Cerebellar nuclear complex (tissue), 1 donor: ENCODE results near the gene VWA7.
"Not testable (repeated sequence)": the region's sequence is repeated elsewhere in the genome, so short reads cannot be mapped to it uniquely, and the experiment has no call there.

Experiments
- DNase-seq, 2 experiments: peaks; one replicate each; lab custom pipeline; 2025; lab: John Stamatoyannopoulos, UW

VWA7 gene

DNA sequence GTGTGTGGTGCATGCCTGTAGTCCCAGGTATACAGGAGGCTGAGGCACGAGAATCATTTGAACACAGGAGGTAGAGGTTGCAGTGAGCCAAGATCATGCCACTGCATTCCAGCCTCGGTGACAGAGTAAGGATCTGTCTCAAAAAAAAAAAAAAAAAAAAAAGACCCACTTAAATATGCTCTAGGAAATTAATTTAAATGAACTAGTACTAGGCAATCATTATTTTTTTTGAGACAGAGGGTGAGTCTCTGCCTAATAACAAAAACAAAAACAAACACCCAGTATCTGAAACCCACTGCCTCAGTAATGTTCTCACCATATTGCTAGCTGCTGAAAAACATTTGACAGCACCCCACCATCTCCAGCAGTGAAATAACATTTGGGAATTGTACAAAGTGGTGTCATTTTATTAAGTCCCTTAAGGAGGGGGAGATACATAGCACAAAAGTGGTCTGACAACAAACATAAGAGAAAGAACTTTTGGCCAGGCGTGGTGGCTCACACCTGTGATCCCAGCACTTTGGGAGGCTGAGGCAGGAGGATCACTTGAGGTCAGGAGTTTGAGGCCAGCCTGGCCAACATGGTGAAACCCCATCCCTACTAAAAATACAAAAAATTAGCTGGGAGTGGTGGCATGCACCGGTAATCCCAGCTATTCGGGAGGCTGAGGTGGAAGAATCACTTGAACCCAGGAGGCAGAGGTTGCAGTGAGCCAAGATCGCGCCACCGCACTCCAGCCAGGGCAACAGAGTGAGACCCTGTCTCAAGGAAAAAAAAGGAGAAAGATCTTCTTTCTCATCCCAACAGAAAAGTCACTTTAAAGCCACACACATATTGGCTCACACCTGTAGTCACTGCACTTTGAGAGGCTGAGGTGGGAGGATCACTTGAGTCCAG lies 24.2 kb upstream of the VWA7 start:
- not testable (repeated sequence) for DNase-seq

DNA sequence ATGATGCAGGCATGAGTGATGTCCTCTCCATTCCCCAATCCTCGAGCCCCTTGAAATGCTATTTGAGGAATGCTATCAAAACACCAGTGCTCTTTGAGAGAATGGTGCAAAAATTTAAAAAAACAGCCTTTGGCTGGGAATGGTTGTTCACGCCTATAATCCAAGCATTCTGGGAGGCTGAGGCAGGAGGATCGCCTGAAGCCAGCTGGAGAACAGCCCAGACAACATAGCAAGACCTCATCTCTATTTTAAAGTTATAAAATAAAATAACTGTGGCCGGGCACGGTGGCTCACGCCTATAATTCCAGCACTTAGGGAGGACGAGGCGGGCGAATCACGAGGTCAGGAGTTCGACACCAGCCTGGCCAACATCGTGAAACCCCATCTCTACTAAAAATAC lies 22.7 kb upstream of the VWA7 start:
- DNase-seq, result no peak

DNA sequence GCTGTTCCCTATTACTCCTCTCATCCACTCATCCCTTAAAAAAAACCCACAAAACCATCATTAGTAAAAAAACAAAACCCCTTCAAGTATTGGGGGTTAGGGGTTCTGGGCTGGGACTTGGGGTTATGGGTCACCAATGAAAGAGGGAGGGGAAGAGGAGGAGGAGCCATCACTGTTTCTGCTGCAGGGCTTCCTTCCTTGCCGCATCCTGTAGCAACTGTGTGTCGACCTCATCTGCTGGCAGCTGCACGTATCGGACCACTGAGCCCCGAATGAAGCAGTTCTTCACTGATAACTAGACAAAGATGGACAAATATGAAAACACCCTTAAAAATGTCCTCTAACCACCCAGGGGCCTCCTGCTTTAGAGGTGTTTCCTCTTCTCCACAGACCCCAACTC lies 20.5 kb upstream of the VWA7 start:
- no peak for DNase-seq

DNA sequence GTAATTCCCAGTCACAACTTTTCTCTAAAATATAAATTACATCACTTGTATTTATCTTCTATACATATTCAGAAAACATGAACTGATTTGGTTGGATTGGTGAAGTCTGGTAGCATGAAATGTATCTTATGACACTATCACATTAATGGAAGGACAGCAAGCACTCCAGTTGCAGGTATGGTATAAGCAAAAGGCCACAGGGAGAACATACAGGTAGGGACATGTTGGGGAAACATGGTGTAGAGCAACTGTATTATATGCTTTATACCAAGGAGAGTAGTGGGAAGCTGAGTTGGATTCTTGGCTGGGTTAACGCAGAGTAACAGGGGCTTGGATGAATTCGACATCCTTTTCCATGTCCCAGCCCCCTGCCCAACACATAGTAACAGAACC lies 19.9 kb upstream of the VWA7 start:
- DNase-seq, result no peak

DNA sequence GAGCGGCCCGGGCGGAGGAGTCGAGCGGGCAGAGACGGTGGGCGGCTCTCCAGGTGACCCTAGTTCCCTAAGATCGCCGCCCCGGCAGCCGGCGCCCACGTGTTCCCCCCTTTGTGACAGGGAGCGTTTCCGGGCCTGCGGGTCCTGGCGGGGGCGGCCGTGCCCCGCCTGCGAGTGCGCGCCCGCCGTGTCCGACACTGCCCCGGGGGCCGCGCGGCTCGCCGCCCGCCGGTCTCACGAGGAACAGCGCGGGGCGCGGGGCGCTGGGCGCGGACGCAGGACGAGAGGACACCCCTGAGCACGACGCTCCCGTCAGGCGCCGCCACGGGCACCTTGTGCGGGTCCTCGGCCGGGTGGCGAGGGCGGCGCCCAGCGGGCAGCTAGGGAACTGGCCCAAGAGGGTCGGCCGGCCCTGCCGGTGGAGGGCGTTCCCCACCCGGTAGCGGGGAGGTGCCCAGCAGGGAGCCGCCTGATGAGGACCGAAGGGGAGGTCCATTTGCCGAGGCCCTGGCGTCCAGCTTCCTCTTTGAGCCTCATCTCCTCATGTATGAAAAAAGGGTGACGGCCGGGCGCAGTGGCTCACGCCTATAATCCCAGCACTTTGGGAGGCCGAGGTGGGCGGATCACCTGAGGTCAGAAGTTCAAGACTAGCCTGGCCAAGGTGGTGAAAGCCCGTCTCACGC lies 18.6 kb upstream of the VWA7 start, which contains the start of gene VARS1:
VARS1 (minus strand) TSS at position 137 of the 683 bp plus-strand sequence. CDS start 535 bp downstream, outside the sequence.
- DNase-seq, result peak in 1 of 2 experiments; percentile 34

DNA sequence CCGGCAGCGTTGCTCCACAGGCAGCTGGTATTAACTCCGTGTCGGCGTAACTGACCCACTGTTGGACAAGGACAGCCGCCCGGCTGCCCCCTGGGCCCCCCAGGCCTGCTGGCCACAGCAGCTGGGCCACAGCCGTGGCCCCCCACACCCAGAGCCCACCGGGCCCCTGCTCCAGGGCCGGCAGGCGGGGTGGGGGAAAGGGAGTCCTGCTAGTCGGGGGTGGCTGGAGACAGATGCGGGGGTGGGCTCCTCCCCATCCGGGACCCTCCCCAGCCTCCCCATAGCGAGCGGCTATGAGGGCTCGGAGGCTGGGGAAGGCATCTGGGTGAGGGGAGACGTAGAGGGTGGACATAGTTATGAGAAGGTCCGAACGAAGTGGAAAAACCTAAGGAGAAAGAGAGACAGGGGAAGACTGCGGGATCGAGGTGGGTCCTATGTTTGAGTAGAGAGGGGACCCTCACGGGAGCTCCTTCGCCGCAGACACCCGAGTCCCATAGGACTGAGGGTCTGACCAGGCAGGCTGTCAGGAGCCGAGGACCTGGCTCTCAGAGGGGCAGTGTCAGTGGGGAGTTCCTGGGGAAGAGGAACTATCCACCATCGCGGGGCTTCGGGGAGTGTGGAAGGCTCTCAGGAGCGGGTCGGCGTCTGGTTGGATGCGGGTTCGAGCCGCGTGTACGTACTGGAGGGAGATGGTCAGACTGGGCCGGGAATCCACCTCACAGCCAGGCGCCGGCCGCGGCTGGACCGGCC lies 17.9 kb upstream of the VWA7 start:
- no peak for DNase-seq

DNA sequence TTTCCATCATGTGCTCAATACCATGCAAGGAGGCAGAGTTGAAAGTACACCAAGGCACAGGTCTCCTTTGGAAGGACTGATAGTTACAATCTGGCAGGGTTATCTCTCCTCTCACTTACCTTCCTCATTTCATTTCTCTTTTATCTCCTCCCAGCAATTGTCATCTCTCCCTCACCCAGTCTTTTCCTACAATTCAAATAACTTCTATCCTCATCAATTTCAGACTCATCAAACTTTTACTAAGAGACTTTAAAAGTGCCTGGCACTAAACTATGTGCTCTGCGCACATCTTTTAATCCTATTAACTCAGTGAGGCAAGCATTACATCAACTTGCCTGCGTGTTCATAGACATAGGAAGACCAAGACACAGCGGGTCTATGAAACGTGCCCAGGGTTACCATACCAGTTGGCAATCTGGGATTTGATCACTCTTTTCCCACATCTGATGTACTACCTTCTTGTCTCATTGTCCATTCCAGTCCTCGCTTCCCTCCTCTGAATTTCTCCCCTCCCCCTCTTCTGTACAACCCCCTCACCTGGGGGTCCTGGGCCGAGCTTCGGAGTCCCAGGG lies 17.3 kb upstream of the VWA7 start:
- DNase-seq, result no peak

DNA sequence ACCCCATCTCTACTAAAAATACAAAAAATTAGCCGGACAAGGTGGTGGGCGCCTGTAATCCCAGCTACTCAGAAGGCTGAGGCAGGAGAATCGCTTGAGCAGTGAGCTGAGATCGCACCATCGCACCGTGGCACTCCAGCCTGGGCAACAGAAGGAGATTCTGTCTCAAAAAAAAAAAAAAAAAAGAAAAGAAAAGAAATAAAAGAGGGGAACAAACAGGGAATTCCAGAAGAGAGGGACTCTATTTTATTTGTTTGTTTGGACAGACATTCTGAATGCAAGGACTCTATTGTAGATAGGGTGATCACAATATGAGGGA lies 16.8 kb upstream of the VWA7 start:
- DNase-seq, result not testable (repeated sequence)

DNA sequence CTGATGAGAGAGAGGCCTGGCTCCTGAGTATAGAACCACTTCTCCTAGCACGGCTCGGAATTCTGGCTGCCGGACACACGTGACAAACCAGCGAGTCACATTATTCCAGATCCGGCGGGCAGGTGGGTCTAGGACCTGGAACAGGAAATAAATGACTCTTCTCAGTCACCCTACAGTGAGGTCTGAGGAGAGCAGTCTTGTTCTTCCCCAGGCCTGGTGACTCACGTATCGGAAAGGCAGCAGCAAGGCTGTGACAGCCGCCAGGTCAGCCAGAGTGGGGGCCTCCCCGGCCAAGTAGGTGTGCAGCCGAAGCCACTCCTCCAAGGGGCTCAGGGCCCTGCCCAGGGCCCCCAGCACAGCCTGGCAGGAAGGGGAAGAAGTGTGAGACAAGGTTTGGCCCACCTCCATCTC lies 15.6 kb upstream of the VWA7 start:
- DNase-seq, result no peak

DNA sequence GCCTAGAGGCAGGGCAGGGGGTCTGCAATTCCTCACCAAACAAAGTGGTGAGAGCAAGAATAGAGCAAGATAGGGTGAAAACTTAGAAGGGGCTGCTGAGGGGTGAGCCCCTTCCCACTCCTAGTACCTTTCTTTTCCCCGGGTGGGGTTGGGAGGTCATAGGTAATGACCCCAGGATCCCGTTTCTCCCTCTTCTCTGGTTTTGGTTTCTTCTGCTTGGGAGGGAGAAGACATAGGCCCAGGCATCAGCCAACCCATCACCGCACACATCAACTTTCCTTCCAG lies 14.9 kb upstream of the VWA7 start:
- no peak for DNase-seq

DNA sequence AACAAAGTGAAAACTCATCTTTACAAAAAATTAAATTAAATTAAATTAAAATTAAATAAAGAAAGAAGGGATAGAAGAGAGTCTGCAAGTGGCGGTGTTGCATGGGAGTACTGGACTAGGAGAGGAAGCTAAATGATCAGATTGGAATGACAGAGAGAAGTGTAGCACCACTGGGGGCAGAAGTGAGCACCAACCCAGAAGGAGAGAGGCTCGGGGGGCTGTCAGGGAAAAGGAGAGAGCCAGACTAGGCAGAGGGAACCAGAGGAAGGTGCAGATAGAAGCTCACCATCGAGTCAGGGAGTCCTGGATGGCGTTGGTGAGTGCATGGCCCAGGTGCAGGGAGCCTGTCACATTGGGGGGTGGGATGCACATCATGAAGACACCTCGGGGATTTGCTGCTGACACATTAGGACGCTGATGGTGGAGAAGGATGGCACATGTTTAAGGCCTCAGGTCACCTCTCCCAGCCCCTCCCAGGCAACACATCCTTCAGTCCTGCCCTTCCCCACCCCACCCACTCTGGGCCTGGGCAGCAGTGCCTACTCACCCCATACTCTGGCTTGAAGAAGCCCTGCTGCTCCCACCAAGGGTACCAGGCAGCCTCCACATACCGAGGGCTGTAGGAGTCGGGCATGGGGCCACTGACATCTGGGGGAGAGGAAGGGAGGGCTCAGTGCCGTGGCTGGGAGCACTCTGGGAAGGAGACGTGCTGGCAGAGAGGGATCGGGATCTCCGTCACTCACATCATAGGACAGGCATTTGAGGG lies 14.4 kb upstream of the VWA7 start:
- no peak for DNase-seq

DNA sequence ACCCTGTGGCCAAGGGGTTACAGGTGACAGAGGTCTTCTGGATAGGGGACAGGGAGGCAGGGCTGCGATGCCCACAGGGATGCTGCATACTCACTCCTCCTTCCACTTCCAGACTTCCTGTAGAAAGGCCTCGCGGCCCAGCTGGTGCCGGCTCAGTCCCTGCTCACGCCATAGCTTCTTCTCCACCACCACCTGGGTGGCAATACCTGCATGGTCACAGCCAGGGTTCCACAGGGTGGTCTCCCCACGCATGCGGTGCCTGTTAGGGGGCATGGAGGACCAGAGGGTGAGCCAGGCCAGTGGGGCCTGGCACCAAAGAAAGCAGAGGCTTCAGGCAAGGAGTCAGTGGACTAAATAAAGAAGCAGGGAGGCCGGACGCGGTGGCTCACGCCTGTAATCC lies 8.3 kb upstream of the VWA7 start:
- no peak for DNase-seq

DNA sequence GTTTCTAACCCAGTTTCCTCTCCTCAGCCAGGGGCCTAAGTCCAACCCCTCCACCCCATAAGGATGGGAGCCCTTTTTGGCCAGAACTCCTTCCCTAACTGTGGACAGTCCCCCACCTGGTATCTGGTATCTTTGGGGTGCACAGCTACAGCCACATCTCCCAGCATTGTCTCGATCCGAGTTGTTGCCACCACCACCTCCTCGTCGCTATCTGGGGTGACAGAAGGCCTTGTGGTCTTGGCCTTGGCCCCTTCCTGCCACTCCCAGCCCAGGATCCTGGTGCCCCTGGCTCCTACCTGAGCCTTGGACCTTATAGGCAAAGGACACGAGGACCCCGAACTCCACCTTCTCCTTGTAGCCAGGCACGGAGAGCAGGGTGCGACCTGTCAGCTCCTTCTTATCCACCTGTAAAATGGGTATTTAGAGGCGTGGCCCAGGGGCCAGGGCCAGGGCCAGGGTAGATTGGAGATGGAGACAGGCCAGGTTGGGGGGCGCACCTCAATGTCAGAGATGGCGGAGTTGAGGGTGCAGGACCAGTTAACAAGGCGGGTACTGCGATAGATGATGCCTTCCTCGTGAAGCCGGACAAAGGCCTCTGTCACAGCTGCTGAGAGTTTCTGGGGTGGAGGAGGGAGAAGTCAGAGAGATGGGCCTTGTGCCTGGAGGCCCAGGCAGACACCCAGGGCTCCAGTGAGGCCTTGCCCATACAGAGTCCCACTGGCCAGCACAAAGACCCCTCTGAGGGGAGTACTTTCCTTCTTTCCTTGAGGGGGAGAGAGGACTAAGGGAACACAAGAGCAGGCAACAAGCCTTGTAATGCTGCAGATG lies 7.2 kb upstream of the VWA7 start:
- no peak for DNase-seq

DNA sequence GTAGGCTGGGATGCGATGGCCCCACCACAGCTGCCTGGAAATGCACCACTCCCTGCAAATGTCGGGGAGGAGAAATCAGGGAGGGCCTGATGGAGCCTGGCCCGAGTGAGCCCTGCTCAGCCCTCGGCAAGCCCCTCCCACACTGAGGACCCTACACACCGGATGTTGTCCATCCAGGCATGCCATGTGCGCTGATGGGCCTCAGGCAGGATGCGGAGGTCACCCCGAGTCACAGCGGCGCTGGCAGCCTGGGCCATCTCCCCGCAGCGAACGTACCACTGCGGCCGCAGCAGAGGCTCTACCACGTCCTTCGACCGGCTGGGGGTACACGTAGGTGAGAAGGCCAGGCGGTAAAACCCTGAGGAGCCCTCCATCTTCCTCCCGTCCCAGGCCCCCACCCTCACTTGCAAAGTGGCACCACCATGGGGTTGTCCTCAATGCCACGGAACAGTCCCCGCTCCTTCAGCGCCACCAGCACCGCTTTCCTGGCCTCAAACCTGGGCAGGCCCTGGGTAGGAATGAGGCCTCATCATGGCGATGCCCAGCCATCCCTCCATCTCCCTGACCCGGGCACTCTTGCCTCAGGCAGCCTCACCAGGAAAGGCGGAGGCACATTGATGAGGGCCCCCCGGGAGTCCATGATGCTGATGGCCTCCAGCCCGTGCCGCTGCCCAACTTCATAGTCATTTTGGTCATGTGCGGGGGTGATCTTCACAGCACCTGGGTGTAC lies 5.2 kb upstream of the VWA7 start:
- no peak for DNase-seq

DNA sequence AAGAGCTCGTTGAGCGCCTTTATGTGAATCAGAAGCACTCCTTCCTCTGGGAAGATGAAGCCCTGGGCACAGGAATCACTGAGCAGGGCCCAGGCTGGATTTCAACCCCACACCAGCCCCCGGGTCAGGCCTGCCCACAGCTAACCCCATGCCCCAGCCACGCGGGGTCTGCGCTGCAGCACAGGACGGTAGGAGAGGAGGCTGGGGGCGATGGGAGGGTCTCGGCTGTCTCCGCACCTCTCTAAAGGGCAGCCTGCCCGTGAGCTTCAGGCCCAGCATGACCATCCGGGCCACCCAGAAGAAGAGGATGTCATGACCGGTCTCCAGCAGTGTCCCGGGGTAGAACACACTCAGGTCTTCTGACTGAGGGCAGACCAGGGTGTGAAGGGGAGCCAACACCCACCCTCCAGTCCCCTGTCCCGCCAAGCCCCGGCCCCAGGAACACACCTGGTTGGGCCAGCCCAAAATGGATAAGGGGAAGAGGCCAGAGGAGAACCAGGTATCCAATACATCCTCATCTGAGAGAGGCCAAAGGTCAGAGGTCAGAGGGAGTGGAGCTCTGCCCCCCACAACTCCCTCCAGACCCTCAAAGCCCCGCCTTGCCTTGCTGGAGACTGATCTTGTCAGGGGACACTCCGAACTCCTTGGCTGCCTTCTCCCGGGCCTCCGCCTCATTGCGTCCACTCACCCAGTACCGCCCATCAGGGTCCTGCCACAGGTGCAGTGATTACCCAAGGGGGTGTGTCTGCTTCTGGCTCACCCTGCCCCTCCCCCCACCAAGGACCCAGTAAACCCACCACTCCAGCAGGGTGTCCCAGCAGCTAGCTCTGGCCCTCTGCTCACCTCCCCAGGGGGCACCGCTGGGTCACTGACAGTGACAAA lies 4.4 kb upstream of the VWA7 start:
- DNase-seq, result no peak

DNA sequence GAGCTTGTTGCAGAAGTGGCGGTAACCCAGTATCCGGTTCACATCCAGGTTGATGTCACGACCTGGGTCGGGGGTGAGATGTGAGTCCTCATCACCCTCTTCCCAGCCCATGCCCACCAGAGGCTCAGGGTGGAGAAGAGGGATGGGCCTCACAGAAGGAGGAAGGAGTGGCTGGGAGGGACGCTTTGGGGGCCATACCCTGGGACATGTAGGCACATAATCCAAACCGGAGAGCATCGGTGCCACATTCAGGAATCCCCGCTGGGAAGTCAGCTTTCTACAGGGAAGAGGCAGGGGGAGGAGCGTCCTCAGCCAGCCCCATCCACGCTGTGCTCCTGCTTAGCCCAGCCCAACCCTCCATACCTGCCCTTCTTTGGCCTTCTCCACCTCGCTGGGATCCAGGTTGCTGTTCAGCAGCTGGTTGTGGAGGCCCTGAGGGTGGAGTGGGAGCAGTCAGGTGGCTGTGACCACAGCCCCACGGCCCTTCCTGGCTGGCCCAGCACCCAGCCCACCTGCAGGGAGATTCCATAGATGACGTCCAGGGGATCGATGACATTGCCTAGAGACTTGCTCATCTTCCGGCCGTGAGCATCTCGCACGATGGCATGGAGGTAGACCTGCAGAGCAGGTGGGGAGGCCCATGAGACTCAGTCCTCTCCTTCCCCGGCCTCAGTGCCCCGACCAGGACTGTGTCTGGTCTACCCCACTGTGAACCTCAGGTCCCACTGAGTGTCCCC lies 3.5 kb upstream of the VWA7 start:
- no peak for DNase-seq

DNA sequence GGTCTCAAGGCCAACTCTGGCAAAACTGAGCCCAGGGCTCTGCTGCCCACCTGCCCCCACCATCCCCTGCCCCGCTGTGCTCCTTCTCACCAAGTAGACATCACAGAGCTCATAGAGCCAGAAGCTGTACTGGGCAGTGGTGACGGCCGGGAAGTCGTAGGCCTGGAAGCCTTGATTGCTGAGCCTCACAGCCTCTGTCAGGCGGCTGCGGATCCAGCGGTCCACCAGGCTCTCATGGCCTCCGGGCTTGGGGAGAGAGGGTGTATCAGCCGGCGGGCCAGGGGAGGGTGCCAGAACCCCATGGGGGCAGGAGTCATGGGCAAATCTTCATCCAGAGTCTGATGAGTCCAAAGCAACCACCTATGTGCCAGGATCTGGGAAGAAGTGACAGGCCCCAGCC lies 2.8 kb upstream of the VWA7 start:
- no peak for DNase-seq
